H1 (cell line): Measurements from ENCODE around the gene GADD45B. TPM values are rescaled to one million over a fixed set of nuclear protein-coding genes. Genes with fewer than 3 reads are reported as not detected.

Source experiments
- CTCF ChIA-PET: fragments of 300-600 bp; sonication (Branson Sonifier 250); formaldehyde crosslinking; loops from one replicate; lab custom pipeline; 2021; ENCODE audit not compliant: partially characterized antibody; lab: Charles Lee
- POLR2A ChIA-PET: fragments of 300-600 bp; sonication (Branson Sonifier 250); formaldehyde crosslinking; loops from one replicate; lab custom pipeline; 2021; ENCODE audit warnings: inconsistent platforms; ENCODE audit not compliant: partially characterized antibody; lab: Charles Lee
- DNase-seq, 2 experiments: peaks; one replicate each; pipeline versions ENCODE4 v3.0.0 to v3.0.0-alpha.2; 2010 to 2022; ENCODE audit warnings: low spot score in 2 of 2, low read depth in 1 of 2, mixed read lengths in 1 of 2
- FAIRE-seq: peaks from 2 replicates; lab custom pipeline; 2011; peaks lifted over from hg19 to GRCh38; lab: Jason Lieb, UNC
- H2AFZ ChIP-seq: 2 replicates; pipeline ENCODE4 v1.8.1; 2012; ENCODE audit warnings: low read length, inconsistent platforms
- H2AK5ac ChIP-seq: 2 replicates; pipeline ENCODE4 v1.6.1; 2013; ENCODE audit warnings: low read depth, low read length
- H2BK120ac ChIP-seq: replicated peaks from 2 replicates; pipeline ENCODE3; 2013; ENCODE audit warnings: low read depth, low read length, inconsistent platforms
- H2BK12ac ChIP-seq: 2 replicates; pipeline ENCODE4 v1.6.1; 2013; ENCODE audit warnings: low read depth, low read length
- H2BK15ac ChIP-seq: 2 replicates; pipeline ENCODE4 v1.6.1; 2013; ENCODE audit warnings: low read length
- H2BK20ac ChIP-seq: 2 replicates; pipeline ENCODE4 v1.6.1; 2013; ENCODE audit warnings: low read length
- H2BK5ac ChIP-seq: 2 replicates; pipeline ENCODE4 v1.6.1; 2013; ENCODE audit warnings: low read depth, low read length
- H3K14ac ChIP-seq: 2 replicates; pipeline ENCODE4 v1.6.1; 2013; ENCODE audit warnings: inconsistent platforms; ENCODE audit not compliant: insufficient read length
- H3K18ac ChIP-seq: 2 replicates; pipeline ENCODE4 v1.6.1; 2013; ENCODE audit warnings: low read length; ENCODE audit errors: extremely low read depth
- H3K23ac ChIP-seq: 2 replicates; pipeline ENCODE4 v1.6.1; 2013; ENCODE audit warnings: inconsistent platforms; ENCODE audit not compliant: insufficient read length
- H3K23me2 ChIP-seq: 2 replicates; pipeline ENCODE4 v1.6.1; 2013; ENCODE audit warnings: low read depth, low read length
- H3K27ac ChIP-seq: 2 replicates; pipeline ENCODE4 v1.6.1; 2011; ENCODE audit warnings: low read depth, low read length, inconsistent platforms
- H3K27me3 ChIP-seq, 4 experiments: replicated peaks in 1 of 4; 1 replicate in 1 of 4; 2 replicates in 3 of 4; pipeline versions ENCODE4 v1.6.1 to v1.8.1; 2011 to 2013; ENCODE audit warnings: low read length in 3 of 4, mild to moderate bottlenecking in 3 of 4, inconsistent platforms in 2 of 4, mixed read lengths in 2 of 4, moderate library complexity in 1 of 4; ENCODE audit not compliant: control insufficient read depth in 3 of 4, insufficient read depth in 3 of 4; ENCODE audit errors: extremely low read depth in 1 of 4
- H3K36me3 ChIP-seq, 4 experiments: 2 replicates each; pipeline versions ENCODE4 v1.6.1 to v1.8.1; 2011 to 2013; ENCODE audit warnings: mild to moderate bottlenecking in 4 of 4, low read length in 3 of 4, moderate library complexity in 2 of 4, control low read depth in 1 of 4, inconsistent platforms in 1 of 4; ENCODE audit not compliant: insufficient read depth in 4 of 4, control insufficient read depth in 2 of 4
- H3K4ac ChIP-seq: replicated peaks from 2 replicates; pipeline ENCODE3; 2013; ENCODE audit warnings: low read length, low read depth, mixed read lengths, inconsistent platforms; ENCODE audit not compliant: insufficient read length
- H3K4me1 ChIP-seq, 4 experiments: replicated peaks in 1 of 4; 1 replicate in 1 of 4; 2 replicates in 3 of 4; pipeline versions ENCODE4 v1.6.1 to v1.8.1; 2011 to 2013; ENCODE audit warnings: low read length in 3 of 4, inconsistent platforms in 2 of 4, mixed read lengths in 1 of 4; ENCODE audit not compliant: insufficient read depth in 4 of 4, control insufficient read depth in 3 of 4
- H3K4me2 ChIP-seq, 2 experiments: 2 replicates each; pipeline versions ENCODE4 v1.6.1 to v1.8.1; 2011 to 2013; ENCODE audit warnings: low read depth in 2 of 2, low read length in 2 of 2, control low read depth in 1 of 2, inconsistent platforms in 1 of 2, mild to moderate bottlenecking in 1 of 2; ENCODE audit not compliant: insufficient read depth in 1 of 2
- H3K4me3 ChIP-seq, 4 experiments: fragments of 200-600, 300-600 bp in 1 of 4; sonication (generic), shearing (Covaris generic), sonication (Bioruptor Twin) in 1 of 4; 2 replicates each; pipeline versions ENCODE4 v1.5.1 to v1.8.1; 2011 to 2016; ENCODE audit warnings: low read length in 4 of 4, low read depth in 3 of 4, control low read depth in 2 of 4, inconsistent platforms in 2 of 4, mild to moderate bottlenecking in 2 of 4, mixed read lengths in 1 of 4, moderate library complexity in 1 of 4; ENCODE audit not compliant: insufficient read depth in 2 of 4; ENCODE audit errors: extremely low read depth in 1 of 4
- H3K56ac ChIP-seq: replicated peaks from 2 replicates; pipeline ENCODE3; 2013; ENCODE audit warnings: low read depth, mild to moderate bottlenecking, mixed read lengths, low read length, inconsistent platforms; ENCODE audit not compliant: insufficient read length
- H3K79me1 ChIP-seq: 2 replicates; pipeline ENCODE4 v1.6.1; 2013; ENCODE audit warnings: low read depth, low read length, control low read depth
- H3K79me2 ChIP-seq, 2 experiments: 2 replicates each; pipeline versions ENCODE4 v1.6.1 to v1.8.1; 2012 to 2013; ENCODE audit warnings: low read length in 2 of 2, mild to moderate bottlenecking in 2 of 2, inconsistent platforms in 1 of 2; ENCODE audit not compliant: insufficient read depth in 2 of 2, control insufficient read depth in 1 of 2
- H3K9ac ChIP-seq, 4 experiments: replicated peaks in 1 of 4; 1 replicate in 1 of 4; 2 replicates in 3 of 4; pipeline versions ENCODE4 v1.6.1 to v1.8.1; 2011 to 2013; ENCODE audit warnings: low read depth in 3 of 4, low read length in 3 of 4, control low read depth in 2 of 4, mild to moderate bottlenecking in 2 of 4, moderate library complexity in 2 of 4, inconsistent platforms in 1 of 4; ENCODE audit errors: extremely low read depth in 1 of 4
- H3K9me3 ChIP-seq, 2 experiments: 2 replicates each; pipeline versions ENCODE4 v1.6.1 to v1.8.1; 2012 to 2013; ENCODE audit warnings: mild to moderate bottlenecking in 2 of 2, moderate library complexity in 2 of 2, control low read depth in 1 of 2, inconsistent platforms in 1 of 2, low read depth in 1 of 2, low read length in 1 of 2, mixed read lengths in 1 of 2; ENCODE audit not compliant: insufficient read depth in 2 of 2
- H4K20me1 ChIP-seq, 2 experiments: replicated peaks in 1 of 2; 2 replicates each; pipeline versions ENCODE3 to v1.8.1; 2011 to 2013; ENCODE audit warnings: inconsistent platforms in 2 of 2, low read length in 2 of 2, mild to moderate bottlenecking in 1 of 2; ENCODE audit not compliant: insufficient read depth in 2 of 2, control insufficient read depth in 1 of 2
- H4K5ac ChIP-seq: 2 replicates; pipeline ENCODE4 v1.6.1; 2013; ENCODE audit warnings: low read length, low read depth, mixed read lengths, inconsistent platforms; ENCODE audit not compliant: insufficient read length
- H4K8ac ChIP-seq: 2 replicates; pipeline ENCODE4 v1.8.0; 2013; ENCODE audit warnings: mild to moderate bottlenecking, moderate library complexity, low read length, inconsistent platforms; ENCODE audit not compliant: insufficient read depth; ENCODE audit errors: extremely low read depth
- H4K91ac ChIP-seq: replicated peaks from 2 replicates; pipeline ENCODE3; 2013; ENCODE audit warnings: low read length, mixed read lengths, inconsistent platforms; ENCODE audit not compliant: insufficient read length
- EZH2 ChIP-seq: fragments of 200-600 bp; sonication (generic); IDR thresholded peaks from 2 replicates; pipeline ENCODE4 v1.7.1; 2012; ENCODE audit warnings: low read depth, mild to moderate bottlenecking, moderate library complexity, low read length, inconsistent platforms; ENCODE audit not compliant: severe bottlenecking
- SP1 ChIP-seq: IDR thresholded peaks from 2 replicates; pipeline ENCODE4 v1.6.1; 2011; ENCODE audit warnings: low read depth, low read length
- TBP ChIP-seq: IDR thresholded peaks from 2 replicates; pipeline ENCODE4 v1.6.1; 2011; ENCODE audit warnings: low read depth, low read length, improper control_type of control experiment
- WGBS, 2 experiments: shearing (Covaris generic) in 1 of 2; methylation state at CpG; one replicate each; pipeline versions ENCODE4 v1.1.6 to v1.1.7; 2013 to 2015; ENCODE audit warnings: low lambda C conversion rate in 2 of 2, mixed read lengths in 2 of 2, inconsistent platforms in 1 of 2, low coverage in 1 of 2, missing lambda C conversion rate in 1 of 2; ENCODE audit not compliant: insufficient replicate concordance in 2 of 2, insufficient coverage in 1 of 2, insufficient read length in 1 of 2; ENCODE audit errors: extremely low coverage in 1 of 2, missing lambda C conversion rate in 1 of 2; 5-methylcytosine and 5-hydroxymethylcytosine counted together
- polyA plus RNA-seq, 7 experiments: library from polyadenylated mRNA; depleted of rRNA in 3 of 7; stranded (reverse) in 5 of 7; unstranded in 2 of 7; fragments of >200 nt in 5 of 7; fragments of 200-250 nt in 2 of 7; gene quantifications; 1 replicate in 5 of 7; 2 replicates in 1 of 7; 4 replicates in 1 of 7; pipeline versions ENCODE4 v1.2.1 to v1.2.3, GENCODE V29; 2011 to 2013; ENCODE audit warnings: missing spikeins in 2 of 7, mixed read lengths in 2 of 7
- total RNA-seq: library from RNA; stranded (reverse); fragmentation: NEBNext Ultra II Directional; extraction: Animal tissue kit (Norgen Biotek cat#: 25700); gene quantifications from 2 replicates; pipeline ENCODE4 v1.2.1, GENCODE V29; 2021

The GADD45B gene
- total and polyA plus RNA-seq, 2 of the 8 experiments (the other 6 are each of a cell fraction or from before 2014, with no cell fraction given): 7.4 to 11.4 TPM

GRCh38 chr19:2436926-2437325 is 39.0 kb upstream of the GADD45B start:
- Histone ChIP-seq H2AFZ (no peak overlapping the region), H3K23me2 (peaks cover 4% of the 10 kb centered on the region; the same call in 1 of the 2 replicates), H2BK15ac (no peak overlapping the region), H3K4me1 (no peaks in the 10 kb centered on the region), H3K9me3 (no peaks in the 10 kb centered on the region), H3K4ac (no peak overlapping the region), H2BK20ac (no peak overlapping the region), H4K8ac (no peak overlapping the region), H3K18ac (no peak overlapping the region), H3K23ac (no peak overlapping the region), H3K36me3 (peaks cover 13 to 51% (median 36%) of the 10 kb centered on the region in 4 experiments), H3K4me2 (no peak overlapping the region), H3K27me3 (no peaks in the 10 kb centered on the region), H3K79me2 (peaks cover 0 to 13% of the 10 kb centered on the region in 2 experiments; a peak in 1 of 4 replicates), H4K91ac (no peak overlapping the region), H3K9ac (no peak overlapping the region), H4K5ac (no peak overlapping the region), H3K79me1 (peaks cover 11% of the 10 kb centered on the region), H2BK12ac (no peak overlapping the region), H3K4me3 (no peak overlapping the region), H2BK5ac (no peak overlapping the region), H4K20me1 (peaks cover 11 to 25% of the 10 kb centered on the region in 2 experiments), H2BK120ac (no peak overlapping the region), H2AK5ac (no peak overlapping the region), H3K27ac (no peak overlapping the region), H3K56ac (no peak overlapping the region), H3K14ac (no peak overlapping the region)
- DNase-seq (no peak), FAIRE-seq (no peak)
- ChIA-PET CTCF (interaction anchor here (0.6 to 1.2 kb wide), 3 partner anchors 11 to 228 kb away, joined by 3 read pairs; no protein-coding TSS in a partner anchor), POLR2A (interaction anchor here (1.0 to 4.8 kb wide), 4 partner anchors 9 to 20 kb away, joined by 3 to 30 read pairs (median 4); partner anchors contain the start of genes LMNB2 and TIMM13)
- TF ChIP-seq TBP (no peak), SP1 (no peak), EZH2 (no peak)
- 89% methylated on average over 14 of the region's 15 CpGs; no CpG with 5 or more reads in 1 of the 2 experiments for WGBS, 2 experiments
